Measurements from ENCODE around the gene B3GNT5. TPM values are rescaled to one million over a fixed set of nuclear protein-coding genes. Genes with fewer than 3 reads are reported as not detected.

The B3GNT5 gene
- total and polyA plus RNA-seq, 9 of the 15 experiments (the other 6 are each of a cell fraction or from before 2014, with no cell fraction given), result 8.8 to 23.8 (median 14.4) TPM

DNA sequence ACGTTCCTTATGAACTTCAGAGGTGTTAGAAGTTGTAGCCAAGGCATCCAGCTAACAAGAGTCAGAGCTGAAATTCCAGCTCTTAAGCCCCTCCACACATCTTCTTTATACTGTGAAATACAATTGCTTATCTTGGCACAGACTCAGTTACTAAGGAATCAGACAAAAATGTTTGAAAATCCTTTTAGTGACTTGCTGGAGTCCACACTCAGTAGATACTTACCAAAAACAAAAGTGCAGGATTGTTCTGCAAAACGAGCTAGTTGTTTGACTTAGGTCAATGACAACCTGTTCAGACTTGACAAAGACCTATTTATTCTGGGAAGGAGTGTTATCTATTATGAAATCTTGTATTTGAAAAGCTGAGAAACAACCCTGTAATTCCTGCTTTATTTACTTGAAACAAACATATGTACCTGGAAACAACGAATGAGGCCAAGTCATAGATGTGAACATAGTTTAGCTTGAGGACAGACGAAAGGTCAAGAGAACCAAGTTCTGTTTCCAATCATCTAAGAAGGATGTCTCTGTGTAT lies 38.5 kb downstream of the B3GNT5 start (continued):
- TF ChIP-seq ZNF398 (CRISPR knock-in tag; IDR thresholded peaks at IDR 0.05) (no peak), ZNF449 (CRISPR knock-in tag; IDR thresholded peaks at IDR 0.05) (no peak), ESRRA (IDR thresholded peaks at IDR 0.05; ENCODE audit: borderline replicate concordance, low read depth) (no peak), HNRNPH1 (optimal IDR thresholded peaks at IDR 0.05; ENCODE audit: low read depth, low read length) (no peak), MIER1 (IDR thresholded peaks at IDR 0.05; ENCODE audit: low read depth) (no peak), ZKSCAN8 (CRISPR knock-in tag; IDR thresholded peaks at IDR 0.05) (no peak)
- TF ChIP-seq, protein P1, sequence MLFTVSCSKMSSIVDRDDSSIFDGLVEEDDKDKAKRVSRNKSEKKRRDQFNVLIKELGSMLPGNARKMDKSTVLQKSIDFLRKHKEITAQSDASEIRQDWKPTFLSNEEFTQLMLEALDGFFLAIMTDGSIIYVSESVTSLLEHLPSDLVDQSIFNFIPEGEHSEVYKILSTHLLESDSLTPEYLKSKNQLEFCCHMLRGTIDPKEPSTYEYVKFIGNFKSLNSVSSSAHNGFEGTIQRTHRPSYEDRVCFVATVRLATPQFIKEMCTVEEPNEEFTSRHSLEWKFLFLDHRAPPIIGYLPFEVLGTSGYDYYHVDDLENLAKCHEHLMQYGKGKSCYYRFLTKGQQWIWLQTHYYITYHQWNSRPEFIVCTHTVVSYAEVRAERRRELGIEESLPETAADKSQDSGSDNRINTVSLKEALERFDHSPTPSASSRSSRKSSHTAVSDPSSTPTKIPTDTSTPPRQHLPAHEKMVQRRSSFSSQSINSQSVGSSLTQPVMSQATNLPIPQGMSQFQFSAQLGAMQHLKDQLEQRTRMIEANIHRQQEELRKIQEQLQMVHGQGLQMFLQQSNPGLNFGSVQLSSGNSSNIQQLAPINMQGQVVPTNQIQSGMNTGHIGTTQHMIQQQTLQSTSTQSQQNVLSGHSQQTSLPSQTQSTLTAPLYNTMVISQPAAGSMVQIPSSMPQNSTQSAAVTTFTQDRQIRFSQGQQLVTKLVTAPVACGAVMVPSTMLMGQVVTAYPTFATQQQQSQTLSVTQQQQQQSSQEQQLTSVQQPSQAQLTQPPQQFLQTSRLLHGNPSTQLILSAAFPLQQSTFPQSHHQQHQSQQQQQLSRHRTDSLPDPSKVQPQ (CRISPR knock-in tag; IDR thresholded peaks at IDR 0.05; ENCODE audit: borderline replicate concordance), result no peak
- TF ChIP-seq, protein P2, sequence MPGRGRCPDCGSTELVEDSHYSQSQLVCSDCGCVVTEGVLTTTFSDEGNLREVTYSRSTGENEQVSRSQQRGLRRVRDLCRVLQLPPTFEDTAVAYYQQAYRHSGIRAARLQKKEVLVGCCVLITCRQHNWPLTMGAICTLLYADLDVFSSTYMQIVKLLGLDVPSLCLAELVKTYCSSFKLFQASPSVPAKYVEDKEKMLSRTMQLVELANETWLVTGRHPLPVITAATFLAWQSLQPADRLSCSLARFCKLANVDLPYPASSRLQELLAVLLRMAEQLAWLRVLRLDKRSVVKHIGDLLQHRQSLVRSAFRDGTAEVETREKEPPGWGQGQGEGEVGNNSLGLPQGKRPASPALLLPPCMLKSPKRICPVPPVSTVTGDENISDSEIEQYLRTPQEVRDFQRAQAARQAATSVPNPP (IDR thresholded peaks at IDR 0.05; ENCODE audit: borderline replicate concordance, insufficient read depth, insufficient read length), result no peak
